MM.1S (cell line): Measurements from ENCODE around the gene TREML4.

ENCODE experiments used
- DNase-seq: peaks from one replicate; pipeline ENCODE4 v3.0.0-alpha.2; 2015
- H2AFZ ChIP-seq: fragments of 300-600 bp; sonication (generic); 2 replicates; pipeline ENCODE4 v1.6.0; 2016; ENCODE audit warnings: antibody characterized with exemption, low read length
- H3F3A ChIP-seq: fragments of 300-600 bp; sonication (generic); 2 replicates; pipeline ENCODE4 v1.6.1; 2016; ENCODE audit warnings: mild to moderate bottlenecking, antibody characterized with exemption, low read length, moderate library complexity, mixed read lengths; ENCODE audit not compliant: insufficient read depth
- H3K27ac ChIP-seq: fragments of 300-600 bp; sonication (generic); 2 replicates; pipeline ENCODE4 v1.5.1; 2016; ENCODE audit warnings: mild to moderate bottlenecking, low read length
- H3K27me3 ChIP-seq: fragments of 300-600 bp; sonication (generic); replicated peaks from 2 replicates; pipeline ENCODE4 v1.6.0; 2016; ENCODE audit warnings: low read length; ENCODE audit not compliant: insufficient read depth
- H3K36me3 ChIP-seq: fragments of 300-600 bp; sonication (generic); replicated peaks from 2 replicates; pipeline ENCODE4 v1.6.1; 2016; ENCODE audit warnings: mild to moderate bottlenecking, low read length, mixed read lengths; ENCODE audit not compliant: insufficient read depth
- H3K4me1 ChIP-seq: fragments of 300-600 bp; sonication (generic); 2 replicates; pipeline ENCODE4 v1.6.1; 2016; ENCODE audit warnings: low read length, mixed read lengths
- H3K4me2 ChIP-seq: fragments of 300-600 bp; sonication (generic); 2 replicates; pipeline ENCODE4 v1.6.0; 2016; ENCODE audit warnings: low read depth, low read length
- H3K4me3 ChIP-seq: fragments of 300-600 bp; sonication (generic); 2 replicates; pipeline ENCODE4 v1.5.1; 2016; ENCODE audit warnings: low read length, mixed read lengths
- H3K79me2 ChIP-seq: fragments of 300-600 bp; sonication (generic); 2 replicates; pipeline ENCODE4 v1.6.1; 2016; ENCODE audit warnings: mixed run types, low read length, mixed read lengths
- H3K9ac ChIP-seq: fragments of 300-600 bp; sonication (generic); 2 replicates; pipeline ENCODE4 v1.6.1; 2016; ENCODE audit warnings: low read length, mixed read lengths
- H3K9me2 ChIP-seq: fragments of 300-600 bp; sonication (generic); replicated peaks from 2 replicates; pipeline ENCODE4 v1.6.1; 2016; ENCODE audit warnings: mild to moderate bottlenecking, low read length, mixed read lengths; ENCODE audit not compliant: insufficient read depth
- H3K9me3 ChIP-seq: fragments of 300-600 bp; sonication (generic); replicated peaks from 2 replicates; pipeline ENCODE4 v1.6.1; 2016; ENCODE audit warnings: mild to moderate bottlenecking, low read length, mixed read lengths; ENCODE audit not compliant: insufficient read depth
- H4K20me1 ChIP-seq: fragments of 300-600 bp; sonication (generic); 2 replicates; pipeline ENCODE4 v1.6.1; 2016; ENCODE audit warnings: mild to moderate bottlenecking, low read length, moderate library complexity, mixed read lengths; ENCODE audit not compliant: insufficient read depth
- EZH2 ChIP-seq: fragments of 300-600 bp; sonication (generic); optimal IDR thresholded peaks from 2 replicates; pipeline ENCODE3; 2017; ENCODE audit warnings: low read depth, mild to moderate bottlenecking, antibody characterized with exemption, low read length, mixed read lengths
- EZH2phosphoT487 ChIP-seq: fragments of 300-600 bp; sonication (generic); IDR thresholded peaks from 2 replicates; pipeline ENCODE4 v1.6.1; 2018; ENCODE audit warnings: antibody characterized with exemption, low read length
- TF ChIP-seq, protein P1 (sequence below): fragments of 300-600 bp; sonication (generic); IDR thresholded peaks from 2 replicates; pipeline ENCODE4 v1.5.1; 2016; ENCODE audit warnings: antibody characterized with exemption, low read length, mixed read lengths

Gene TREML4

DNA sequence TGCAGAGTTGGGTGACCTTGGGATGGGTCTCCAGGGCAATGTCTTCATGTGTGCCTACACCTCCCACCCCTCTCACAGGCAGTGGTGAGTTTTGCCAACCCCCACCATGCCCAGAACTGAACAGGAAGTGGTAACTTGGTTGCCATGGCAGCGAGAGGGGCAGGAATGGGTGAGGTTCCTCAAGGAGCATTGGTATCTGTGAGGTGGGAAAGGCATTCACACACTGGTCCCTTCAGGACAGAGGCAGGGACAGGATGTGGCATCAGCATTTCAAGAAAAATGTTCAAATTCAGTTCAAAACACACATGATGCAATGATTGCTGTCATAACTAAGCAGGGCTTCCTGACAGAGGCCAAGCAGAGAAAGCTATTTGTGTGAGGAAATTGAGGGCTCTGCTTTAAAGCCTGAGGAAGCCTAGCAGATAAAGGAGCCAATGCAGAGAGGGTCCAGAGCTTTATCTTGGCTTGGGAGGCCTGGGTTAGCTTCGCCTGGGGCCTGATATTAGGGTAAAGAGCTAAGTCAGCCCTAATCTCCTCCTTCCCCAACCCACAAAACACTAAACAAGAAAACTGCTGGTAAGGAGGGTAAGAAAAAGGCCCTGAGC is 27.8 kb upstream of the TREML4 start:
- peaks cover 32% of the 10 kb centered on the region for H3K4me1 ChIP-seq
- H3K9me2 ChIP-seq, result no peaks in the 10 kb centered on the region
- TF ChIP-seq, protein P1, sequence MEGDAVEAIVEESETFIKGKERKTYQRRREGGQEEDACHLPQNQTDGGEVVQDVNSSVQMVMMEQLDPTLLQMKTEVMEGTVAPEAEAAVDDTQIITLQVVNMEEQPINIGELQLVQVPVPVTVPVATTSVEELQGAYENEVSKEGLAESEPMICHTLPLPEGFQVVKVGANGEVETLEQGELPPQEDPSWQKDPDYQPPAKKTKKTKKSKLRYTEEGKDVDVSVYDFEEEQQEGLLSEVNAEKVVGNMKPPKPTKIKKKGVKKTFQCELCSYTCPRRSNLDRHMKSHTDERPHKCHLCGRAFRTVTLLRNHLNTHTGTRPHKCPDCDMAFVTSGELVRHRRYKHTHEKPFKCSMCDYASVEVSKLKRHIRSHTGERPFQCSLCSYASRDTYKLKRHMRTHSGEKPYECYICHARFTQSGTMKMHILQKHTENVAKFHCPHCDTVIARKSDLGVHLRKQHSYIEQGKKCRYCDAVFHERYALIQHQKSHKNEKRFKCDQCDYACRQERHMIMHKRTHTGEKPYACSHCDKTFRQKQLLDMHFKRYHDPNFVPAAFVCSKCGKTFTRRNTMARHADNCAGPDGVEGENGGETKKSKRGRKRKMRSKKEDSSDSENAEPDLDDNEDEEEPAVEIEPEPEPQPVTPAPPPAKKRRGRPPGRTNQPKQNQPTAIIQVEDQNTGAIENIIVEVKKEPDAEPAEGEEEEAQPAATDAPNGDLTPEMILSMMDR, result no peak
- no peak for TF ChIP-seq EZH2
- no peak for TF ChIP-seq EZH2phosphoT487
- no peaks in the 10 kb centered on the region for H3K79me2 ChIP-seq
- peak; percentile 62 for DNase-seq
- H3K27me3 ChIP-seq, result no peaks in the 10 kb centered on the region
- no peaks in the 10 kb centered on the region for H3K36me3 ChIP-seq
- H3K27ac ChIP-seq, result peak overlapping the region; percentile 91
- peak overlapping the region; percentile 73 for H3K4me2 ChIP-seq
- H3F3A ChIP-seq, result peaks cover 25% of the 10 kb centered on the region
- H4K20me1 ChIP-seq, result no peaks in the 10 kb centered on the region
- H3K9me3 ChIP-seq, result no peaks in the 10 kb centered on the region
- peak overlapping the region; percentile 57 for H3K4me3 ChIP-seq
- peak overlapping the region; percentile 64 for H2AFZ ChIP-seq
- H3K9ac ChIP-seq, result peak overlapping the region; percentile 61

DNA sequence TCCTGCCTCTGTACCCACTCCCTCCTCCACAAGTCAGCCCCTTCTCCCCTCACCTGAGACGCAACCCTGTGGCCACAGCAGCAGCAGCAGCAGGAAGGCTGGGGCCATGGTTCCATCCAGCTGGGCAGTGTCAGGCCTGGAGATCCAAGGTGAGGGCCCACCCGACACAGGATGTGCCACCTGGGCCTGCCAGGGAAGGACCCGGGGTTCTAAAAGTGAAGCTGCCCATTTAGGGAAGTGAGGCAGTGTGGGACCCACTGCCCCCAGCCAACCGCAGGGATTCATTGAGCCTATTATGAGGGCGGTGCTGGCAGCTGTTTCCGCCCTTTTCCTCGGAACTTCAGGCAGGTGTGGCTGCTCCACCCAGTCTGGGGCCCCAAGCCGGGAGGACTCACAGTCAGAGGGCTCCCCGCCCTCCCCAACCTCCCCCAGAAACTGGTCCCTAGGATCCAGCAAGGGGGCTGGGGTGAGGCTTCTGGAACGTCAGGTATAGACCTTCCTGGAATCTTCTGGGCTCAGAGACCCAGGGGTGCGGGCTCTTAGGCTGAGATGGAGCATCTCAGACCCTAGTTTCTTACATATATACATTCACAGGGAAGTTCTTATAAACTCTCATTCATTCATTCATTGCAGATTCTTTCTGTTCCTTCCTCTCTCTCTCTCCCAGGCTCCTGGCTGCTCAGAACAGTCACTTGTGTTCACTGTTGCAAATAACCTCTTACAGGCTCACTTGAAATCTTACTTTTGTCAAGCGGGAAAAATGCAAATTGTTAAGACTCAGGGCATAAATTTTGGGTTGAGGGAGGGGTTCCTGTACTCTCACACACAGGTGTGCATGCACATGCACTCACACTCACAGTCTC is 27.0 kb upstream of the TREML4 start, which contains the start of gene TREML2:
Gene TREML2 (minus strand): TSS at position 249 of the 863 bp plus-strand sequence. CDS start 141 bp downstream, at position 108.
- Histone ChIP-seq H3F3A (peaks cover 25% of the 10 kb centered on the region), H3K4me3 (peak within 1 kb of the TSS; percentile 57), H3K9me3 (no peaks in the 10 kb centered on the region), H3K4me1 (peaks cover 32% of the 10 kb centered on the region), H3K27ac (peak within 1 kb of the TSS; percentile 91), H3K27me3 (no peaks in the 10 kb centered on the region), H3K9me2 (no peaks in the 10 kb centered on the region), H3K36me3 (no peaks in the 10 kb centered on the region), H4K20me1 (no peaks in the 10 kb centered on the region), H3K4me2 (peak within 1 kb of the TSS; percentile 73), H2AFZ (peak within 1 kb of the TSS; percentile 64), H3K9ac (peak within 1 kb of the TSS; percentile 61), H3K79me2 (no peaks in the 10 kb centered on the region)
- TF ChIP-seq EZH2, result no peak
- TF ChIP-seq, protein P1, result no peak
- TF ChIP-seq EZH2phosphoT487, result no peak
- peak; percentile 20 for DNase-seq

DNA sequence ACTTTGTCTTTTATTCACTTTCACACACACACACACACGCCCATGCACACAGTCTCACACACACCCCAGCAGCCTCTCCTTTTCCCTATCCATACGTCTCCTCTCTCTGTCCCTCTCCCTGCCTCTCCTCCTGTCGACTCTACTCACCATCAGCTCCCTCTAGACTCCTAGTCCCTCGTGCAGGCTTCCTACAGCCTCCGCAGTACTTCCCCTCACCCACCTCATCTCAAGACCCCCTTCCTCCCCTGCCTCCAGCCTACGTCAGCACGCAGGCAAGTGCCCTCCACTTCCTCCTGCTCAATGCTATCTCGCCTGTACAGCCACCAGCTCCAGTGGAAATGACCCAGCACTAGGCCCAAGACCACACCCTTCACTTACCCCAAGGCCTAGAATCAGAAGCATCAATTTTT is 26.4 kb upstream of the TREML4 start:
- Histone ChIP-seq H3K79me2 (no peaks in the 10 kb centered on the region), H3F3A (peaks cover 25% of the 10 kb centered on the region), H4K20me1 (no peaks in the 10 kb centered on the region), H3K27me3 (no peaks in the 10 kb centered on the region), H3K9me2 (no peaks in the 10 kb centered on the region), H3K9ac (no peak overlapping the region; the same call in 1 of the 2 replicates), H3K27ac (peak overlapping the region; percentile 91; the same call in 1 of the 2 replicates), H3K4me2 (peak overlapping the region; percentile 73; the same call in 1 of the 2 replicates), H3K36me3 (no peaks in the 10 kb centered on the region), H2AFZ (0 out of 2 replicates have a peak overlapping the region, but pooled peaks have one; percentile 64), H3K9me3 (no peaks in the 10 kb centered on the region), H3K4me3 (no peak overlapping the region), H3K4me1 (peaks cover 32% of the 10 kb centered on the region)
- DNase-seq, result no peak
- TF ChIP-seq EZH2phosphoT487, result no peak
